Muscle of leg (tissue), 11 donors: Measurements from ENCODE around the gene KIF13A. TPM values are rescaled to one million over a fixed set of nuclear protein-coding genes. Genes with fewer than 3 reads are reported as not detected.

Experiments used
- DNase-seq: peaks from one replicate; pipeline ENCODE4 v3.0.0; 2013
- H3K27ac ChIP-seq: one replicate; pipeline ENCODE4 v1.5.1; 2013; ENCODE audit warnings: mild to moderate bottlenecking, low read length, control low read depth
- H3K27me3 ChIP-seq: one replicate; pipeline ENCODE4 v1.6.1; 2013; ENCODE audit warnings: low read length; ENCODE audit not compliant: control insufficient read depth, insufficient read depth
- H3K36me3 ChIP-seq: one replicate; pipeline ENCODE4 v1.6.1; 2013; ENCODE audit warnings: low read length; ENCODE audit not compliant: control insufficient read depth, insufficient read depth
- H3K4me1 ChIP-seq: one replicate; pipeline ENCODE4 v1.6.1; 2013; ENCODE audit warnings: low read length; ENCODE audit not compliant: control insufficient read depth, insufficient read depth
- H3K4me3 ChIP-seq: one replicate; pipeline ENCODE4 v1.5.1; 2013; ENCODE audit warnings: low read length, control low read depth
- H3K9me3 ChIP-seq: replicated peaks from 2 replicates; pipeline ENCODE4 v1.6.1; 2013; ENCODE audit warnings: low read depth, low read length; ENCODE audit not compliant: control insufficient read depth
- WGBS: methylation state at CpG from one replicate; pipeline ENCODE4 v1.1.5; 2013; ENCODE audit warnings: missing lambda C conversion rate; ENCODE audit not compliant: insufficient coverage; 5-methylcytosine and 5-hydroxymethylcytosine counted together
- polyA plus RNA-seq, 8 donors: library from polyadenylated mRNA; unstranded; fragments of 120-200 nt; gene quantifications; one replicate each; pipeline versions ENCODE4 v1.2.1 to v1.2.3, GENCODE V29; 2013; ENCODE audit warnings: inconsistent platforms in 1 of 8, low replicate concordance in 1 of 8; ENCODE audit not compliant: insufficient read length in 8 of 8, insufficient read depth in 1 of 8
- total RNA-seq: library from RNA; stranded (reverse); fragments of 120-200 nt; gene quantifications from one replicate; pipeline ENCODE4 v1.2.4, GENCODE V29; 2013

Gene KIF13A
- total and polyA plus RNA-seq, 9 donors = 29.7 to 41.1 (median 32.4) TPM

DNA sequence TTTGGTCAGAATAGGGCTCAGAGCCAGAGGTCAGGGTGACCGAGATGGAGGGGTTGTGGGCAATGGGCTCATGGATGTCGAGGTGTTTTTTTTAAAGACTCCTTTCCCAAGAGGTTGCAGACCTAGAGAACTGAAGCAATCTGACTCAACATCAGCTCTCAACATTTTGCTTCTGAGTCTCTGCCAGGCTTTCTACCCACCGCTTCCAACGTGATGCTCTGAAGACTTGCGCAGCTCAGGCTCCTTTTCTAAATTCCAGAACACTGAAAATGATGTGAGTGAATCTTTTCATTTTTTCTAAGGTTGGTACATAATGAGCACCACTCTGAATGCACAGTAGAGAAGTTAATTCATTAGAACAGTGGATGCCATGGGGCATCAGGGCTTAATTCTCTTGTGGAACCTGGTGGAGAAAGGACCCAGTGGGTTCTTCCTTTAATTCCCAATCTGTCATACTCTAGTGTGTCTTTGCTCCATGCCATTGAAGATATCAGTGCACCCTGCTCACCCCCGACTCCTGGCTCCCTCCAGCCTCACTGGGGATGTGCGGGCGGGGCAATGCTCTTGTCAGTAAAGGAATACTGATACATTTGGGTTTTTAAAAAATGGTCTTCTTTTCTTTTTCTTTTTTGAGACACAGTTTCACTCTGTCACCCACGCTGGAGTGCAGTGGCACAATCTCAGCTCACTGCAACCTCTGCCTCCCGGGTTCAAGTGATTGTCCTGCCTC lies 17.0 kb upstream of the KIF13A start:
- WGBS = 100% methylated on average over 1 of the region's 10 CpGs
- Histone ChIP-seq H3K36me3 (no peaks in the 10 kb centered on the region), H3K27ac (no peak overlapping the region), H3K9me3 (no peaks in the 10 kb centered on the region), H3K4me1 (no peaks in the 10 kb centered on the region), H3K27me3 (no peaks in the 10 kb centered on the region), H3K4me3 (no peak overlapping the region)
- DNase-seq = no peak

DNA sequence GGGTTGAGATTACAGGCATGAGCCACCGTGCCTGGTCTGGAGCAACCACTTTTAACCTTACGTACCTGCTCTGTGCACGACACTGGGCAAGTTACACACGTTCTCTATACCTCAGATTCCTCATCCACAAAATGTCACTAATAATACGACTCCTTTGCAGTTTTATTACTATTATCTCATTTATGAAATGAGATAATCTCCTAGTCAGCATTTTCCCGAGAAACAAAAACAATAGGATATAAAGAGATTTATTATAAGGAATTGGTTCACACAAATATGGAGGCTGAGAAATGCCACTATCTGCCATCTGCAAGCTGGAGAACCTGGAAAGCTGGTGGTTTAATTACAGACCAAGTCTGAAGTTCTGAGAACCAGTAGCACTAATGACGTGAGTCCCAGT lies 12.0 kb upstream of the KIF13A start:
- H3K27me3 ChIP-seq = no peaks in the 10 kb centered on the region
- whole genome bisulfite sequencing = 94% methylated on average over 4 of the region's 7 CpGs

DNA sequence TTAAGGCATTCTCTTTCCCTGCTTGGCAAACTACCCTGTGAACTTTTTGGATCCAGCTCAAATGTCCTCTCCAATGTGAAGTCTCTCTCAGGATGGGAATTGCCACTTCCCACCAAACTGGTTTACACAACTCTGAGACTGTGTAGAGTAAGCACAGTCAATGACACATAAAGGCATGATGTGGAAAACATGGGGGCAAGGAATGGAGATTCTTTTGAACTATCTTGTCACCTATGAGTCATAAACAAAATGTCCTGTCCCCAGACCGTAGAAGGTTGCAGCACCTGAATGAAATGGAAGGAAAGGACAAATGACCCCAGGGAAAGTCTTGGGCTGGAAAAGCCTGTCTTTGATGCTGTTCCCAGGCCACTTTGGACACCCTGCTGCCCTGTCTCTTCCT lies 11.0 kb upstream of the KIF13A start:
- Histone ChIP-seq H3K27ac (no peak overlapping the region), H3K9me3 (no peaks in the 10 kb centered on the region), H3K4me3 (no peak overlapping the region), H3K27me3 (no peaks in the 10 kb centered on the region), H3K4me1 (no peaks in the 10 kb centered on the region), H3K36me3 (no peaks in the 10 kb centered on the region)
- WGBS = no CpG with 5 or more reads among the region's 1 CpG
- no peak for DNase-seq

More for the DNA sequence above, 12.0 kb upstream of the KIF13A start:
- Histone ChIP-seq H3K4me3 (no peak overlapping the region), H3K36me3 (no peaks in the 10 kb centered on the region), H3K9me3 (no peaks in the 10 kb centered on the region), H3K4me1 (no peaks in the 10 kb centered on the region), H3K27ac (no peak overlapping the region)
- no peak for DNase-seq

DNA sequence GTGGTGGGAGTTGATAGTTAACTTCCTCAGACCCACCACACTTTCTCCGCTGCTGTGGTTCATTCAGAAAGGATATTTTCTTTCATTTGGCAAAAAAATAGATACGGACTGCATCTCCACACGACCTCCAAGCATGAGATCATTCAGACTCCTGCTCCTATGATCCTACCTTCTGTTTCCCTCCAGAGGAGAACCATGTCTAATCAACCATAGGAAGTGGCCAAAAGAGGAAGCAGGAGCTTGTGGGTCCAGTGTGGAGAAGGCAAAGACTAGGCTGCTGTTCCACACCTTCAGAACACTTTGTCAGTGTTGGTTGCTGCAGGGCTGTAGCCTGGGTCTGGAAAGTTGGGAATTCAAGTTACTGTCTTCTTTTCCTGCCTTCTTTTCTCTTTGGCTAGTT lies 10.6 kb upstream of the KIF13A start:
- H3K27me3 ChIP-seq = no peaks in the 10 kb centered on the region
- no peaks in the 10 kb centered on the region for H3K9me3 ChIP-seq
- H3K36me3 ChIP-seq = no peaks in the 10 kb centered on the region
- H3K4me1 ChIP-seq = no peaks in the 10 kb centered on the region
- H3K4me3 ChIP-seq = no peak overlapping the region
- no peak overlapping the region for H3K27ac ChIP-seq
- DNase-seq = no peak
- WGBS = no CpG with 5 or more reads among the region's 3 CpGs

GRCh38 chr6:17995414-17995813 lies 8.0 kb upstream of the KIF13A start:
- Histone ChIP-seq H3K27ac (no peak overlapping the region), H3K27me3 (no peaks in the 10 kb centered on the region), H3K4me1 (no peaks in the 10 kb centered on the region), H3K4me3 (no peak overlapping the region), H3K9me3 (no peaks in the 10 kb centered on the region), H3K36me3 (no peaks in the 10 kb centered on the region)
- no CpG with 5 or more reads among the region's 4 CpGs for WGBS
- DNase-seq = no peak

DNA sequence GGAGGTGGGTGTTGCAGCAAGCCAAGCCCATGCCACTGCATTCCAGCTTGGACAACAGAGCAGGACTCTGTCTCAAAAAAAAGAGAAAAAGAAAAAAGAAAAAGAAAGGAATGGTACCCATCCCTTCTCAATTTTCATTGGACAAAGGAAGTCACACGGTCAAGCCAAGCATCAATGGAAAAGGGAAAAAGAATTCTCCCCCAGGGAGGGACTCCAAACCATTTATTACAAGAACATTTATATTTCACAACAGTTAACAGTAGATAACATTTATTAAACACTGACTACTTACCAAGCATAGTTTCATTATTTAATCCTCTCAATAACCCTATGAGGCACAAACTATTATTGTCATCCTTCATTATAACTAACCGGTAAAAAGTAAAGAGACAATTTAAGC lies 6.6 kb upstream of the KIF13A start:
- no peaks in the 10 kb centered on the region for H3K9me3 ChIP-seq
- WGBS = no CpG with 5 or more reads among the region's 2 CpGs
- H3K27me3 ChIP-seq = no peaks in the 10 kb centered on the region
- no peak for DNase-seq
- H3K27ac ChIP-seq = no peak overlapping the region
- no peak overlapping the region for H3K4me3 ChIP-seq
- no peaks in the 10 kb centered on the region for H3K4me1 ChIP-seq
- no peaks in the 10 kb centered on the region for H3K36me3 ChIP-seq

DNA sequence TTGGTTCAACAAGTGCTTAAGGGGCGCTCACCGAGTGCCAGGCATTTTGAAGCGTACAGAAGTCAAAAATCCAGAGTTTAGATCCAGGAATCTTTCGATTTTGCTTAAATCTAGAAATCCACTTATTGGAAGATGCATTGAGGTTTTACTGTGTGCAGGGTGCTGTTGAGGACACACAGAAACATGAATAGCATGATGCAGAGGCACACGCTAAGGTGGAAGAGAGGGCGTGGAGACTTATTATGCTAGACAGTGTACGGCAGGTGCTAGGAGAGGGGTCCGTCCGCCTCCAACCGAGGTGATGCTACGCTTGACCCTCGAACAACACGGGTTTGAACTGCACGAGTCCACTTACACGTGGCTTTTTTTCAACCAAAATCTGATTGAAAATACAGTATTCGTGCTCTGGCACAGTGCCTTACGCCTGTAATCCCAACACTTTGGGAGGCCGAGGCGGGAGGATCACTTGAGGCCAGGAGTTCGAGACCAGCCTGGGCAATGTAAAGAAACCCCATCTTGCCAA lies 1.0 kb upstream of the KIF13A start:
- H3K4me3 ChIP-seq = peak overlapping the region; percentile 51
- H3K27ac ChIP-seq = peak overlapping the region; percentile 91
- no peak for DNase-seq
- peaks cover 13% of the 10 kb centered on the region for H3K4me1 ChIP-seq
- no peaks in the 10 kb centered on the region for H3K9me3 ChIP-seq
- no peaks in the 10 kb centered on the region for H3K27me3 ChIP-seq
- H3K36me3 ChIP-seq = peaks cover 5% of the 10 kb centered on the region
- 28% methylated on average over 16 of the region's 20 CpGs for WGBS

DNA sequence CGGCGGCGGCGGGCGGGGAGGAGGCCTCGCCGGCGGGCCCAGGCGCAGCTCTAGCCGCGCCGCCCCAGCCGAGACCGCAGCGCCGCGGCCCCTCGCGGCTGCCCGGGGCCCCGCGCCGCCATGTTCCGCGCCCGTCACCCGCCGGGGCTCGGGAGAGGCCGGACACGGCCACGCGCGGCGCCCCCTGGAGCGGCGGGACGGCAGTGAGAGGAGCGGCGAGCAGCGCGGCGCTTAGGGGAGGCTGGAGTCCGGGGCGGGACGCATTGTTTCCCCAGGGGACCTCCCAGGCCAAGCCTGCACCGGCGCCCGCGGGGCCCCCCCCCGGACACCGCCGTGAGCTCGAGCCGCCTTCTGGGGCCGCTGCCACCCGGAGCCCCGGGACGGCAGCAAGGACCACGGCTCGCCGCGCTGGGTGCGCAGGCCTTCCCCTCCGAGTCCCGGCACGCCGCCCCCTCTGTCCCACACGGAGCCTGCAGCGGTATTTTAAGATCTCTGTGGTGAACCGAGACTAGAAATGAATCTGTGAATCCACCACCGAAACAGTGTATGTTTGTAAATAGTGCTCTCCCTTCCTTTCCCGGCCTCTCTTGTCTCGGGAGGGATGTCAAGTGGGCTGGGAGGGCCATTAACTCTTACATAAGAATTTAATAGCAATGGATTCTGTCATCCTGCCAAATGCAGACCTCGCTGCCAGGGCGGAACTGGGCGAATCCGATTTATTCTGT lies 424 bp upstream of the KIF13A start:
- Histone ChIP-seq H3K4me1 (peaks cover 13% of the 10 kb centered on the region), H3K27me3 (no peaks in the 10 kb centered on the region), H3K9me3 (no peaks in the 10 kb centered on the region), H3K27ac (peak overlapping the region; percentile 91), H3K4me3 (peak overlapping the region; percentile 51), H3K36me3 (peaks cover 5% of the 10 kb centered on the region)
- peak; percentile 80 for DNase-seq
- under 1% methylated on average over 65 of the region's 78 CpGs for WGBS

GRCh38 chr6:17986656-17987446 lies 584 bp downstream of the KIF13A start:
- H3K4me1 ChIP-seq = peaks cover 13% of the 10 kb centered on the region
- no peaks in the 10 kb centered on the region for H3K27me3 ChIP-seq
- WGBS = under 1% methylated on average over 47 of the region's 65 CpGs
- peak; percentile 73 for DNase-seq
- H3K27ac ChIP-seq = peak overlapping the region; percentile 95
- H3K4me3 ChIP-seq = peak overlapping the region; percentile 79
- no peaks in the 10 kb centered on the region for H3K9me3 ChIP-seq
- peaks cover 5% of the 10 kb centered on the region for H3K36me3 ChIP-seq
